Brain microvascular endothelial cell (primary cell): Measurements from ENCODE around the gene BUD31.

ENCODE experiments used
- DNase-seq: peaks from one replicate; pipeline ENCODE4 v3.0.0-alpha.2; 2020
- H3K27ac ChIP-seq: fragments of 250-450 bp; sonication (Bioruptor Pico); 2 replicates; pipeline ENCODE4 v1.5.1; 2020; ENCODE audit warnings: mild to moderate bottlenecking, moderate library complexity
- H3K27me3 ChIP-seq: fragments of 250-450 bp; sonication (Bioruptor Pico); replicated peaks from 2 replicates; pipeline ENCODE4 v1.5.1; 2020; ENCODE audit warnings: mild to moderate bottlenecking
- H3K36me3 ChIP-seq: fragments of 250-450 bp; sonication (Bioruptor Pico); replicated peaks from 2 replicates; pipeline ENCODE4 v1.5.1; 2020; ENCODE audit warnings: mild to moderate bottlenecking
- H3K4me3 ChIP-seq: 2 replicates; pipeline ENCODE4 v1.5.1; 2011; ENCODE audit warnings: low read depth, mild to moderate bottlenecking, control low read depth, low read length, moderate library complexity
- CTCF ChIP-seq: IDR thresholded peaks from 2 replicates; pipeline ENCODE4 v1.5.1; 2011; ENCODE audit warnings: low read depth, mild to moderate bottlenecking, moderate library complexity, low read length, control low read depth, inconsistent platforms; ENCODE audit errors: missing control alignments
- in situ Hi-C: cut with HindIII; loops from 2 replicates; pipeline ENCODE4 v1.10.0; 2017; ENCODE audit warnings: low sequenced_read_pairs, low pct_ligation_motif_present

Gene BUD31

GRCh38 chr7:99456288-99456687, 47.5 kb downstream of the BUD31 start:
- H3K4me3 ChIP-seq = no peak overlapping the region
- H3K36me3 ChIP-seq = peaks cover 84% of the 10 kb centered on the region
- DNase-seq = no peak
- in situ Hi-C loops = no loop called here
- no peak for TF ChIP-seq CTCF
- no peak overlapping the region for H3K27ac ChIP-seq
- H3K27me3 ChIP-seq = no peaks in the 10 kb centered on the region

- no peak overlapping the region for H3K27ac ChIP-seq
- H3K27me3 ChIP-seq = no peaks in the 10 kb centered on the region
- no peak overlapping the region for H3K4me3 ChIP-seq
- in situ Hi-C loops = no loop called here
- H3K36me3 ChIP-seq = peaks cover 78% of the 10 kb centered on the region
- DNase-seq = no peak
- TF ChIP-seq CTCF = no peak
These were observed 48.4 kb downstream of the BUD31 start for GRCh38 chr7:99457050-99457649.

GRCh38 chr7:99457650-99458493, 49.1 kb downstream of the BUD31 start:
- no peaks in the 10 kb centered on the region for H3K27me3 ChIP-seq
- DNase-seq = no peak
- H3K27ac ChIP-seq = no peak overlapping the region
- in situ Hi-C loops = no loop called here
- no peak overlapping the region for H3K4me3 ChIP-seq
- TF ChIP-seq CTCF = no peak
- H3K36me3 ChIP-seq = peaks cover 77% of the 10 kb centered on the region

- DNase-seq = no peak
- H3K4me3 ChIP-seq = no peak overlapping the region
- no peaks in the 10 kb centered on the region for H3K27me3 ChIP-seq
- H3K36me3 ChIP-seq = peaks cover 69% of the 10 kb centered on the region
- H3K27ac ChIP-seq = no peak overlapping the region
- in situ Hi-C loops = no loop called here
- peak; percentile 58 for TF ChIP-seq CTCF
These were observed 50.3 kb downstream of the BUD31 start for GRCh38 chr7:99459087-99459486.

- H3K27ac ChIP-seq = no peak overlapping the region
- H3K4me3 ChIP-seq = no peak overlapping the region
- no peaks in the 10 kb centered on the region for H3K27me3 ChIP-seq
- no peak for TF ChIP-seq CTCF
- in situ Hi-C loops = no loop called here
- no peak for DNase-seq
- peaks cover 58% of the 10 kb centered on the region for H3K36me3 ChIP-seq
These were observed 51.9 kb downstream of the BUD31 start for GRCh38 chr7:99460651-99461050.
